K562 (cell line): ENCODE measurements around the gene DCAF10. TPM values are rescaled to one million over a fixed set of nuclear protein-coding genes. Genes with fewer than 3 reads are reported as not detected.

ENCODE experiments used
- ARID1B ChIP-seq: fragments of 450-650 bp; IDR thresholded peaks from 2 replicates; pipeline ENCODE4 v1.6.1; 2016; ENCODE audit warnings: antibody characterized with exemption, mild to moderate bottlenecking, inconsistent platforms
- BHLHE40 ChIP-seq: IDR thresholded peaks from 2 replicates; pipeline ENCODE4 v1.6.1; 2011; ENCODE audit warnings: low read length, improper control_type of control experiment
- BRD9 ChIP-seq: fragments of 450-650 bp; IDR thresholded peaks from 2 replicates; pipeline ENCODE4 v1.6.1; 2018; ENCODE audit warnings: low read depth; ENCODE audit not compliant: partially characterized antibody
- GATAD2B ChIP-seq: fragments of 450-650 bp; IDR thresholded peaks from 2 replicates; pipeline ENCODE4 v1.6.1; 2017; ENCODE audit warnings: mild to moderate bottlenecking, borderline replicate concordance
- POLR2AphosphoS5 ChIP-seq: IDR thresholded peaks from 2 replicates; pipeline ENCODE4 v1.6.1; 2011; ENCODE audit warnings: mild to moderate bottlenecking, low read depth, low read length, moderate library complexity; ENCODE audit not compliant: control insufficient read depth, insufficient read depth
- SMARCA4 ChIP-seq: fragments of 450-650 bp; IDR thresholded peaks from 2 replicates; pipeline ENCODE4 v1.6.1; 2016
- TCF3 ChIP-seq: sonication (generic); formaldehyde crosslinking; IDR thresholded peaks from 2 replicates; pipeline ENCODE4 v1.4.0; 2020; ENCODE audit warnings: mild to moderate bottlenecking, missing genetic modification reagents
- TCF7L2 ChIP-seq: fragments of 150-350 bp; IDR thresholded peaks from 2 replicates; pipeline ENCODE4 v1.6.1; 2016; ENCODE audit warnings: low read depth, mild to moderate bottlenecking, low read length, moderate library complexity
- ZBTB17 ChIP-seq: fragments of 450-650 bp; formaldehyde crosslinking; IDR thresholded peaks from 2 replicates; pipeline ENCODE4 v1.4.0; 2020; ENCODE audit warnings: mild to moderate bottlenecking
- ZNF592 ChIP-seq: fragments of 450-650 bp; IDR thresholded peaks from 2 replicates; pipeline ENCODE4 v1.6.1; 2017; ENCODE audit warnings: antibody characterized with exemption, mild to moderate bottlenecking
- ZNF707 ChIP-seq: fragments of 250-450 bp; sonication (Bioruptor Pico); conservative IDR thresholded peaks from 2 replicates; pipeline ENCODE4 v1.8.0; 2022; ENCODE audit warnings: inconsistent platforms, mild to moderate bottlenecking, moderate library complexity
- polyA plus RNA-seq, 8 experiments: library from polyadenylated mRNA; depleted of rRNA in 4 of 8; stranded (reverse) in 5 of 8; unstranded in 3 of 8; fragments of >200 nt; fragmentation: Nextera tagmentation in 2 of 8; fragmentation: Illumina TruSeq in 1 of 8; extraction: Ambion mirVana in 2 of 8; extraction: Trizol in 1 of 8; gene quantifications; 2 replicates each; pipeline versions ENCODE4 v1.2.1 to v1.2.3, GENCODE V29; 2011 to 2014; ENCODE audit warnings: inconsistent platforms in 1 of 8, missing spikeins in 1 of 8
- total RNA-seq, 7 experiments: library from RNA; depleted of rRNA in 6 of 7; stranded (reverse); fragments of >200 nt in 6 of 7; fragmentation: Illumina TruSeq in 2 of 7; extraction: Trizol in 2 of 7; gene quantifications; 2 replicates each; pipeline versions ENCODE4 v1.2.1 to v1.2.3, GENCODE V29; 2011 to 2021; ENCODE audit warnings: low replicate concordance in 1 of 7
- TF ChIP-seq, protein P1 (sequence below): fragments of 450-650 bp; IDR thresholded peaks from 2 replicates; pipeline ENCODE4 v1.6.1; 2016; ENCODE audit warnings: mild to moderate bottlenecking
- TF ChIP-seq, protein P2 (sequence below), 2 experiments: fragments of 150-350 bp in 1 of 2; IDR thresholded peaks; 2 replicates each; pipeline ENCODE4 v1.6.1; 2012 to 2016; ENCODE audit warnings: low read depth in 2 of 2, low read length in 2 of 2, mild to moderate bottlenecking in 1 of 2, moderate library complexity in 1 of 2

Gene DCAF10
- total and polyA plus RNA-seq, 9 of the 15 experiments (the other 6 are each of a cell fraction or from before 2014, with no cell fraction given), result 6.8 to 40.1 (median 16.9) TPM

DNA sequence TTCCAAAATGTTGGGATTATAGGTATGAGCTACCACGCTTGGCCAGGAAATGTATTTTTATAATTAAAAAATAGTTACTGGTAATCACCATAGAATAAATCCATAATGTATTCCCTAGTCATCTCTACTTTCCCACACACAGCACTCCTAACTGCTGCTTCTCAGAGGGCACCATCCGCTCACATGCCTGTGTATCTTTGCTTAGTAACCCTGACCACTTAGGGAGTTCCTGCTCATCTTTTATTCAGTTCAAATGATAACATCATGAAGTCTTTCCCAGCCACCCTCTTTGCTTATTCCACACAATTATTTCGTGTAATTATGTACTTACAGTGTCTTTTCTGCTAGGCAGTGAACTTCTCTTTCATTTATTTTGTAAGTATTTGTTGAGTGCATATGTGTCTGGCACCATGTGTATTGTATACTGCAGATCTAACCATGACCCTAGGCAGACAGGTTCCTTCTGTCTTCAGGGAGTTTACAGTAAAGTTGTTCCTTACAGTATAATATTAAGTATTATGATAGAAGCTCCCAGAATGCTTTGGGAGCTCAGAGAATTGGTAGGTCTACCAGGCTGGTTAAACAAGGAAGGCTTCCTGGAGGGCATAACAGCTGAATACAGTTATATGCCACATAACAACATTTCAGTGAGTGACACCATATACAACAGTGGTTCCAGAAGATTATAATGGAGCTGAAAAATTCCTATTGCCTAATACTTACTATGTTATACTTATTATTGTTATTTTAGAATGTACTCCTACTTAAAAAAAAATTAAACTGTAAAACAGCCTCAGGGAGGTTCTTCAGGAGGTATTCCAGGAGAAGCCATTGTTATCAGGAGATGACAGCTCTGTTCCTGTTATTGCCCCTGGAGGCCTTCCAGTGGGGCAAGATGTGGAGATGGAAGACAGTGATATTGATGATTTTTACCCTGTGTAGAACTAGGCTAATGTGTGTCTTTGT is 39.2 kb downstream of the DCAF10 start (continued):
- TF ChIP-seq, protein P1, sequence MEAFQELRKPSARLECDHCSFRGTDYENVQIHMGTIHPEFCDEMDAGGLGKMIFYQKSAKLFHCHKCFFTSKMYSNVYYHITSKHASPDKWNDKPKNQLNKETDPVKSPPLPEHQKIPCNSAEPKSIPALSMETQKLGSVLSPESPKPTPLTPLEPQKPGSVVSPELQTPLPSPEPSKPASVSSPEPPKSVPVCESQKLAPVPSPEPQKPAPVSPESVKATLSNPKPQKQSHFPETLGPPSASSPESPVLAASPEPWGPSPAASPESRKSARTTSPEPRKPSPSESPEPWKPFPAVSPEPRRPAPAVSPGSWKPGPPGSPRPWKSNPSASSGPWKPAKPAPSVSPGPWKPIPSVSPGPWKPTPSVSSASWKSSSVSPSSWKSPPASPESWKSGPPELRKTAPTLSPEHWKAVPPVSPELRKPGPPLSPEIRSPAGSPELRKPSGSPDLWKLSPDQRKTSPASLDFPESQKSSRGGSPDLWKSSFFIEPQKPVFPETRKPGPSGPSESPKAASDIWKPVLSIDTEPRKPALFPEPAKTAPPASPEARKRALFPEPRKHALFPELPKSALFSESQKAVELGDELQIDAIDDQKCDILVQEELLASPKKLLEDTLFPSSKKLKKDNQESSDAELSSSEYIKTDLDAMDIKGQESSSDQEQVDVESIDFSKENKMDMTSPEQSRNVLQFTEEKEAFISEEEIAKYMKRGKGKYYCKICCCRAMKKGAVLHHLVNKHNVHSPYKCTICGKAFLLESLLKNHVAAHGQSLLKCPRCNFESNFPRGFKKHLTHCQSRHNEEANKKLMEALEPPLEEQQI, result 0 out of 2 replicates have a peak, but pooled peaks have one; percentile 51
- peak; percentile 33 for TF ChIP-seq BRD9
- TF ChIP-seq ZNF707 (CRISPR knock-in tag), result no peak
- TF ChIP-seq GATAD2B, result peak; percentile 63; the same call in 1 of the 2 replicates
- TF ChIP-seq TCF3 (CRISPR knock-in tag), result peak; percentile 63
- TF ChIP-seq ZNF592, result peak; percentile 79
- peak; percentile 72; the same call in 1 of the 2 replicates for TF ChIP-seq SMARCA4
- TF ChIP-seq ARID1B, result peak; percentile 88; the same call in 1 of the 2 replicates
- no peak for TF ChIP-seq ZBTB17 (CRISPR knock-in tag)
- TF ChIP-seq, protein P2, sequence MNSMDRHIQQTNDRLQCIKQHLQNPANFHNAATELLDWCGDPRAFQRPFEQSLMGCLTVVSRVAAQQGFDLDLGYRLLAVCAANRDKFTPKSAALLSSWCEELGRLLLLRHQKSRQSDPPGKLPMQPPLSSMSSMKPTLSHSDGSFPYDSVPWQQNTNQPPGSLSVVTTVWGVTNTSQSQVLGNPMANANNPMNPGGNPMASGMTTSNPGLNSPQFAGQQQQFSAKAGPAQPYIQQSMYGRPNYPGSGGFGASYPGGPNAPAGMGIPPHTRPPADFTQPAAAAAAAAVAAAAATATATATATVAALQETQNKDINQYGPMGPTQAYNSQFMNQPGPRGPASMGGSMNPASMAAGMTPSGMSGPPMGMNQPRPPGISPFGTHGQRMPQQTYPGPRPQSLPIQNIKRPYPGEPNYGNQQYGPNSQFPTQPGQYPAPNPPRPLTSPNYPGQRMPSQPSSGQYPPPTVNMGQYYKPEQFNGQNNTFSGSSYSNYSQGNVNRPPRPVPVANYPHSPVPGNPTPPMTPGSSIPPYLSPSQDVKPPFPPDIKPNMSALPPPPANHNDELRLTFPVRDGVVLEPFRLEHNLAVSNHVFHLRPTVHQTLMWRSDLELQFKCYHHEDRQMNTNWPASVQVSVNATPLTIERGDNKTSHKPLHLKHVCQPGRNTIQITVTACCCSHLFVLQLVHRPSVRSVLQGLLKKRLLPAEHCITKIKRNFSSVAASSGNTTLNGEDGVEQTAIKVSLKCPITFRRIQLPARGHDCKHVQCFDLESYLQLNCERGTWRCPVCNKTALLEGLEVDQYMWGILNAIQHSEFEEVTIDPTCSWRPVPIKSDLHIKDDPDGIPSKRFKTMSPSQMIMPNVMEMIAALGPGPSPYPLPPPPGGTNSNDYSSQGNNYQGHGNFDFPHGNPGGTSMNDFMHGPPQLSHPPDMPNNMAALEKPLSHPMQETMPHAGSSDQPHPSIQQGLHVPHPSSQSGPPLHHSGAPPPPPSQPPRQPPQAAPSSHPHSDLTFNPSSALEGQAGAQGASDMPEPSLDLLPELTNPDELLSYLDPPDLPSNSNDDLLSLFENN (IDR thresholded peaks at IDR 0.05; ENCODE audit: low read depth in 2 of 2, low read length in 2 of 2), result no peak
- 0 out of 2 replicates have a peak, but pooled peaks have one; percentile 11 for TF ChIP-seq POLR2AphosphoS5
- no peak for TF ChIP-seq TCF7L2
- 0 out of 2 replicates have a peak, but pooled peaks have one; percentile 47 for TF ChIP-seq BHLHE40
